ELF-1 (cell line): Measurements from ENCODE around the gene NPW.

Source experiments
- DNase-seq: peaks from one replicate; pipeline ENCODE4 v3.0.0-alpha.2; 2016; ENCODE audit warnings: low read depth, low spot score

Gene NPW

DNA sequence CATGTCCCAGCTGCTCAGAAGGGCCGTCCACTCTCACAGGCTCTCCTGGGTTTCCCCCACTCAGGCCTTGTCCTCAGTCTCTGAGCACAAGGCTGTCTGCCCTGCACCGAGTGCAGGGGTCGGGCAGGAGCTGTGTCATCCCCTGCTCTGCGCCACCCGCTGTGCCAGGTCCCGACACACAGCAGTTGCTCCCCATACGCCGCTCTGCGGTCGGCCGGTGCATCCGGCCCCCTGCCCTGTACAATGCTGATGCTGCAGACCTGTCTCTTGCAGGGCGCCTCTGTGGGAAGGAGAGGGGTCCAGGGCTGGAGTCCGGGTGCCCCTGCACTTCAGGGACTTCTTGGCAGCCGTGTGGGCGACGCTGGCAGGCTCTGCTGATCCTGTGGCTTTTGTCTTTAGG is 34.3 kb downstream of the NPW start:
- no peak for DNase-seq

DNA sequence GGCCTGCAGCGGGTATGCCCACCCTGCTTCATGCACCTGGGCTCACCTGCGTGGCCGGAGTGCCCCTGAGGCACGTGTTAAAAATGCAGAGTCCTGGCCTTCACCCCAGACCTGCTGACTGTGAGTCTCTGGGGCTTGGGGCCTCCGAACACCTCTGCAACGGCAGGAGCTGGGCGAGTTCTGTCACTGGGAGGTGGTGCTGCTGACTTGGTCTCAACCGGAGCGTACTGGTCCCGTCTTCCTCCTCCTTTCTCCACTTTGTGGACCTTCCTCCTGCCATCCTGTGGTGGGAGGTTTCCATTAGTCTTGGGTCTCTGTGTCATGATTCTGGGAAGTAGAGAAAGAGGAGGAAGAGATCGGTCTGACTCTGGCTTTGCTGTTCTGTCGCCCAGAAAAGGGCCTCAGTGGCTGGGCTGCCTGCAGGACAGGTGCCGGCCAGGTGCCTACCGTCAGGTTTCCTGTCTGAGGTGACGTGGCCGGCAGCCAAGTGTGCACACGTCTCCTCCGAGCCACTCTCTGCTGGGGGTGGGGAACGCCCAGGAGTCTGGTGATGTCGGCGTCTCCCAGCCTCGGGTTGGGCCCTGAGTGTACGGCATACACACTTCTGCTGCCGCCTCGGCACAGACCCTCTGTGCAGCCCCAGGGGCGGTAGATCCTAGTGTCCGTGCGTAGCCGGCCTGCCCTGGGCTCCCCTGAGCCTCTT is 35.1 kb downstream of the NPW start:
- DNase-seq: no peak

DNA sequence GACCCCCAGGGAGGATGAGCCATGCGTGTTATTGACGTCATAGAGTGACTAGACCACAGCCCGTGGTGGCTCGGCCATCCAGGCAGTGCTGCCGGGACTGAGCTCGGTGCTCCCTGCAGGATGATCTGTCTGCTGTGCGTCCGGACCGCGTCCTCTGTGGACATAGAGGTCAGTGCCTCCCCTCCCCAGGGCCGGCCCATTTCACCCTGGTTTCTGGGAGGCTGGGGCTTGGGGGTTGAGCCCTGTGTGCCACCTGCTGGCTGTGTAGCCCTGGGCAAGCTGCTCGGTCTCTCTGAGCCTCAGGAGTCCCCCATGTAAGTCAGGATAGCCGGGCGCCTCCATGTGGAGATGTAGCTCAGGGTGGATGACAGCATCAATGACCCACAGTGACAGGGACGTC is 36.5 kb downstream of the NPW start:
- DNase-seq: peak; percentile 20

DNA sequence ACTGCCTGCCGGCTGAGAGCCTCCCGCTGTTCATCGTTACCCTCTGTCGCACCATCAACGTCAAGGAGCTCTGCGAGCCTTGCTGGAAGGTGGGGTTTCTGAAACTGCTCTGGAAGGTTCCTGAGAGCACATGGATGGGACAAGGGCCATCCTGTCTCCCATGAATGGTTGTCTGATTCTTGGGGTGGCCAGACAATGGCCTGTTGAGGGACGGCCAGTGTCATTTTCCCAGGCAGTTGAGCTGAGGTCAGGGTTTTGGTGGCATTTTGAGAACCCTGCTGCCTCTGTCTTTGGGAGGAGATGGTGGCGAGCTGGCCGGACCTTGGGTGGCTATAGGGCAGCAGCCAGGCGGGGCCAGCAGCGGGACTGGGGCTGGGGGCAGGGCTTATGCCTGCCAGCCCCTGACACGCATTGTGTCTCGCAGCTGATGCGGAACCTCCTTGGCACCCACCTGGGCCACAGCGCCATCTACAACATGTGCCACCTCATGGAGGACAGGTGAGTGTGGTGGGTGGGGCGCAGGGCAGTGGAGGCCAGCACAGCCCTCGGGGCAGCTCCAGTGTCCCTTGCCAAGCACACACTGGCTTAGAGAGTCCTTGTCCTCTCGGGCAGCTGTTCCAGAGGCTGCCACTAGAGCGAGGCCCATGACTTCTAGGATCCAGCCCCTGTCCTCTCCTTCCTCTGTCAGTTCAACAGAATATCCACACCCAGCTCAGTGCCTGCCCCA is 37.3 kb downstream of the NPW start:
- peak; percentile 36 for DNase-seq

DNA sequence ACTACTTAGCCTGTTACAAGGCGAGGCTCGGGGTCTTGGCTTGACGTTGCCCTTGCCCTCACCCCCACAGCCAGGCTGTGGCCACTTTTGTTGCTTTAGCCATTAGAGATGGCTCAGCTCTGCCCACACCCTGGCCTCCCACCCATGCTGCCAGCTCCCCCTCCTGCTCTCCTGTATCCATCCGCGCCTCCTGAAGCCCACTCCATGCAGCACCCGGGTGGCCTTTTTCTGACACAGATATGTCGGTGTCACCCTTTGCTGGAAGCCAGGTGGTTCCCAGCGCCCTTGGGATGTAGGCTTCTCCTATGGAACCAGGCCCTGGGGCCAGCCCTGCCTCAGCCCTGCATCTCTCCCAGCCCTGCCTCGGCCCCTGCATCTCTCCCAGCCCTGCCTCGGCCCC is 37.9 kb downstream of the NPW start:
- no peak for DNase-seq

DNA sequence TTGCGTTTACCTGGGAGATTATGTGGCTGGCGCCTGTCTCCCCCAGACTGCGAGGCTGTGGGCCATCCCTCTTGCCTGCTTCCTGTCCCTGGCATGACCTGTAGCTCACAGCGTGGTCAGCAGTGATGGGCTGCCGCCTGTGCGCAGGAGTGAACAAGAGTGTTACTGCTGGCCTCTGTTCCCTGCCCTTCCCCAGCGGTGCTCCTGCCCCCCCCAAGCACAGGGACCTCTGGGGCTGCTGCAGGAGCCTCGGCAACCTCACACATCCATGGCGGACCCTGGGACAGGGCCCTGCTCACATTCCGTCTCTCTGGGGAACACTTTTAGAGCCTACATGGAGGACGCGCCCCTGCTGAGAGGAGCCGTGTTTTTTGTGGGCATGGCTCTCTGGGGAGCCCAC is 38.8 kb downstream of the NPW start:
- DNase-seq: no peak

DNA sequence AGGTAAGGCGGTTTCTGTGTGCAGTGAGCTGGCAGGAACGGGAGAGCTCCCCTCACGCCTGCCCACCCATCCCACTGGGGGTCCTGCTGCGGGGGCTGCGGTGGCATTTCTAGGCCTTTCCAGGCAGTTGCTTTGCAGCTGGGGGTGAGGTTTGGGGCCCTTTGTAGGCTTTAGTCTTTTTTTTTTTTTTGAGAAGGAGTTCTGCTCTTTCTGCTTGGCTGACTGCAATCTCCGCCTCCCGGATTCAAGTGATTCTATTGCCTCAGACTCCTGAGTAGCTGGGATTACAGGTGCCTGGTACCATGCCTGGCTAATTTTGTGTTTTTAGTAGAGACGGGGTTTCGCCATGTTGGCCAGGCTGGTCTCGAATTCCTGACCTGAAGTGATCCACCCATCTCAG is 39.3 kb downstream of the NPW start:
- DNase-seq: no peak

DNA sequence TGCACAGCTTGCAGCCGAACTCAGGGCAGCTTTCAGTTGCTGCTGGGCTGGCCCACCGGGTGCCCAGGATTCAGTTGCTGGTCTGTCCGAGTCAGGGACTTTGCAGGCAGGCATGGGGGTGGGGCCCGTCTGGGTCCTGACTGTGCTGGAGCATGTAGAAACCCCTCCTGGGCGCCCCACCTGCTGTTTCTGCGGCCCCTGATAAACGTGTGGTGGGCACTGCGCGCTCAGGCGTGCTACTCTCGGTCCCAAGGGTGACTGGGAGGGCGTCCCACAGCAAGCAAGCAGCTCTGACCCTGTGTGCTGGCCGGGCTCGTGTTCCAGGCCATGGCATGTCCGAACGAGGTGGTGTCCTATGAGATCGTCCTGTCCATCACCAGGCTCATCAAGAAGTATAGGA is 40.8 kb downstream of the NPW start:
- no peak for DNase-seq

DNA sequence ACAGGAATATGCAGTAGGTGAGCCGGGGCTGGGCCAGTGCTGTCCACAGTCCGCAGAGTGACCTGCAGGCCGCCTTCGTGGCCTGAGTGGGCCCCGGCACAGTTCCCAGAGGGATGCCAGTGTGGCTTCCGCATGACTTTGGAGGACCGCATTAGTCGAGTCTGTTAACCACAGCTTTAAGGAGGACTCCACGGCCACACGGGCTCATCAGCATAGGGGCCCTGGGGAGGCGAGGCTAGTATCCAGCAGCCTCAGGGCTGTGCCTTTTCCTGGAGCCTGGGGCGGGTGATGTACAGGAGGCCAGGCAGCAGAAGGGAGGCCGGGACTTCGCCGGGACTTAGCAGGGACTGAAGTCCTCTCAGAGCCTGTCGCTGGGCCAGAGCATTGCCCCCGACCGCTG is 41.4 kb downstream of the NPW start:
- no peak for DNase-seq

DNA sequence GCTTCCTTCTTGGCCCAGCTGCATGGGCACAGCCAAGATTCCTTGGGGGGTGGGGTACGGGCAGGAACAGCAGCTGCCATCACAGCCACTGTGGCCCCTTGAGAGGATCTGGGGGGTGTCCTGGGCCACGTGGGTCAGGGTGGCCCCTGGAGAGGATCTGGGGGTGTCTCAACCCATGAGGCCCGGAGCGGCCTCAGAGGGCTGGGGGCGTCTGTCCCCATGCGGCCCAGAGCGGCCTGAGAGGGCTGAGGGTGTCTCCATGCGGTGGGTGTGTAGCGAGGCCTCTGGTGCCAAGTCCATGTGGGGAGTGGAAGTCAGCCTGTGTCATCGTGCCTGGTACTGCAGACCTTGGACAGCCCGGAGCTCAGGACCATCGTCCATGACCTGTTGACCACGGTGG is 41.9 kb downstream of the NPW start:
- no peak for DNase-seq

DNA sequence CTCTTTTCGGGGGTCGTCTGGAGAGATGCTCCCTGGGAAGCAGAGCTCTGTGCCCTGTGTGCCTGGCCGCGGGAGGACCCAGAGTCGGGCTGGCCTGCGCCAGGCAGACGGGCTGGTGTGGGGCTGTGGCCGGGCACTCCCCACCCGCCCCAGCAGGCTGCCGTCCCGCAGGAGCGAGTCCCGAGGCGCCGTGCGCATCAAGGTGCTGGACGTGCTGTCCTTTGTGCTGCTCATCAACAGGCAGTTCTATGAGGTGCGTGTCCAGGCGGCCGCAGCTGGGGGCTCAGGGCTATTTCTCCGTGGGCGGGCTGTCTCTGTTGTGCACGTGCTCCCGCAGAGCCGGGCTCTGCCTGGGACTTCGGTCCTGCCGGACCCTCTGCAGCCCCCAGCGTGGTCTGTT is 43.2 kb downstream of the NPW start:
- DNase-seq: no peak

DNA sequence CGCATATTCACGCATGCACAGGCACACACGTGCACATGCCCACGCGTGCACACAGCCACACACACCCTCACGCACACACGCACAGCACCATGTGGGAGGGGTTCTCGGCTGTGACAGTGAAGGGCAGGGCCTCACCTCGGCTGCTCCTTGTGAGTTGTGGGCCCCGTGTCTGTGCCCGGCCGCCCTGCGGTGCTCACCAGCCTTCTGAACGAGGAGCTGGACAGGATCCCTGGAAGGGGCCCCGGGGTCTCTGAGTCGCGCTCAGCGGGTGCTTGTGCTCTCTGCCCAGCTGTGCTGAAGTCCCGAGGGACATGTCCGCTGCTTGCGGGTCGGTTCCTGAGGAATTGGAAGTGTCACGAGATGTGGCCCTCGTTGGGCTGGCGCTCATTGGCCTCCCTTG is 44.3 kb downstream of the NPW start:
- DNase-seq: no peak

DNA sequence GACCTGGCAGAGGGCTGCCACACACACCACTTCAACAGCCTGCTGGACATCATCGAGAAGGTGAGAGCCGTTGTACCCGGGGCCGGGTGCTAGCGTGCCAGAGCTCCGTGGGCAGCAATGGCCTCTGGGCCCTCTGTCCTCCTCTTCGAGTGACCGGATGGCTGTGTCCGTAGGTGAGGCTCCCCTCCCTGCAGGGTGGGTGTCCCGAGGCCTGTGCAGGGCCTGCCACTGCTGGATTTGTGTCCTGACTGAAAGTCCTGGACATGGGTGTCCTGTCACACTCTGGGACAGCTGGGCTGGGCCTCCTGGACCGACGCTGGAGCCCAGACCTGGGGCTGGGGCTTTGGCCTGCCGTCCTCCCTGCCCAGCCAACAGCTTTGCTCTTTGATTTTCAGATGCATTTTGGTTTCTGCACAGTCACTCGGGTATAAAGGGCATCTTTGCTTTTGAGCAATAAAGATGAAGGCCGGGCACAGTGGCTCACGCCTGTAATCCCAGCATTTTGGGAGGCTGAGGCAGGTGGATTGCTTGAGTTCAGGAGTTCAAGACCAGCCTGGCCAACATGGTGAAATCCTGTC is 44.9 kb downstream of the NPW start:
- no peak for DNase-seq

DNA sequence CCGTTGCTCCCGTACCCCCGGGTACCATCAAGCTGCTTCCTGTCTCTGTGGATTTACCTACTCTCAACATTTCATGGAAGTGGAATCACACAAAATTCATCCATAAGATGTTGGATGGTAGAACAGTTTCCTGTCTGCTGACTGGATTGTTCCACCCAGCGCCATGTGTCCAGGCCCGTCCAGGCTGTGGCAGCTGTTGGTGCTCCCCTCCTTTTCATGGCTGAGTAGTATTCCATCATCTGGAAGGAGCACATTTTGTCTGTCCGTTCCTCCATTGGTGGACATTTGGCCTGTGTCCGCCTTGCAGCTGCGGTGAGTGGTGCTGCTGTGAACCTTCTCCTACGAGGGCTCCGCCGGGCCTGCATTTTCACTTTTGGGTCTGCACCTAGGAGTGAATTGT is 46.6 kb downstream of the NPW start:
- DNase-seq: no peak
